Stimulated activated CD8-positive, alpha-beta memory T cell treated with anti-CD3 and anti-CD28 coated beads, Interleukin-4, amount 100 ng/mL, for 24 hours (primary cell): ENCODE measurements around the gene PHACTR2.
"Not testable (repeated sequence)": the region's sequence is repeated elsewhere in the genome, so short reads cannot be mapped to it uniquely, and the experiment has no call there.

Experiments
- DNase-seq: peaks from one replicate; pipeline ENCODE4 v3.0.0-alpha.2; 2020; ENCODE audit warnings: low read depth

Gene PHACTR2

DNA sequence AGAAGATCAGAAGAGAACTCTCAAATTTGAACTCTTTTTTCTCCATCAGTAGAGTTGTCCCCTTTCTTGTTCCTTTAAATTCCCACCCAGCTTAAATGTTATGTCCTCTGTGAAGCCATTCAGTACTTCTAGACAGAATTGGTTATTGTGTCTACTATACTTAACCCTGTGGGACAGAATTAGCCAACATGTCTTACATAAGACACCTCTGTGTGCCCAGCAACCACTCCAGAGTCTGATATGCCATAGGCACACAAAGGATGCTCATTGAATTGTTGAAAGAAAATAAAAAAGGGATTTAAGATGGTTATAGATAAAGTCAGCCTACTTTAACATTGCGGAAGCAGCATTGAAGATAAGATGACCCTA, 88.4 kb downstream of the PHACTR2 start:
- no peak for DNase-seq

DNA sequence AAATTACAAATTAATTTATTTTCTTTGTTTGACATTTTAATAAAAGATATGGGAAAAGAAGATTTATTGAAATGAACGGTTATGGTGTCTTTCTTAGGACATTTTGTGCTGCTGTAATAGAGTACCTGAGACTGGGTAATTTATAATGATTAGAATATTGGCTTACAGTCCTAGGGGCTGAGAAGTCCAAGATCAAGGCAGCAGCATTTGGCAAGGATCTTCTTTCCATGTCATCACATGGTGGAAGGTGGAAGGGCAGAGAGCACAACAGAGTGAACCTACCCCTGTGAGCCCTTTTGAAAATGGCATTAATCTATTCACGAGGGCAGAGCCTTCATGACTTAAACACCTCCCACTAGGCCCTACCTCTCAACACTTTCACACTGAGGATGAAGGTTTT, 89.7 kb downstream of the PHACTR2 start:
- no peak for DNase-seq

DNA sequence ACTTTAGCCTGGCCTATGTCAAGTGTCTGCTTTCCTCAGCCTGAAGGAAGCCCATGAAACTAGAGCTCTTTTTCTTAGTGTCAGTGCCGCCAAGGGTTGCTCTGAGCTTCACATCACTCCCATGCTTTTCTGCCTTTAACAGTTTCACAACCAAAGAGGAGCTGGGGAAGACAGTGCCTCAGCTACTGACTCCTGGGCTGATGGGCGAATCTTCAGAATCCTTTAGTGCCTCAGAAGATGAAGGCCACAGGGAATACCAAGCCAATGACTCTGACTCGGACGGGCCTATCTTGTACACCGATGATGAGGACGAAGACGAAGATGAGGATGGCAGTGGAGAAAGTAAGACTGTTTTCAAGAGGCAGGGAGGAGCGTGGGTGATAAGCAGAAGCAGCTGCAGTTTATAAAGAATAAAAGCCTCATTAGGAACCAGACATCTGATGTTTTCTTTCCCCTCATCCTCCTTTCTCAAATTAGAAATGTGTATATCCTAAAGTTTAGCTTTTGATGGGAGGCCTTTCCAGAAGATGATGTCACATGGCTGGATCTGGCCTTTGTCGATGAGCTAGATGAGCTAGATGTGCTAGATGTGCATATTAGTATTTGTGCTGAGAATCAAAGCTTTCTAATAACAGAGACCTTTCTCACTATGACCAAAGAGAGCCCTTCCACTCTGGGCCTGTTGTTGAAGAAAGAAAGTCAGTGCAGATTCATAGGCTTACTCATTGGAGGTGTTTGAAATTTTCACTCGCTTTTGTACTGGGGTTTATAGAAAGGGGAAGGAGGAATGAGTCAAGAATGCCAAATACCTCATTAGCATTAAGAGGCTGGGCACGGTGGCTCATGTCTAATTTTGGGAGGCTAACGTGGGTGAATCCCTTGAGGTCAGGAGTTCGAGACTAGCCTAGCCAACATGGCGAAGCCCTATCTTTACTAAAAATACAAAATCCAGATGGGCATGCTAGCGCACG, 94.6 kb downstream of the PHACTR2 start:
- DNase-seq, result no peak

DNA sequence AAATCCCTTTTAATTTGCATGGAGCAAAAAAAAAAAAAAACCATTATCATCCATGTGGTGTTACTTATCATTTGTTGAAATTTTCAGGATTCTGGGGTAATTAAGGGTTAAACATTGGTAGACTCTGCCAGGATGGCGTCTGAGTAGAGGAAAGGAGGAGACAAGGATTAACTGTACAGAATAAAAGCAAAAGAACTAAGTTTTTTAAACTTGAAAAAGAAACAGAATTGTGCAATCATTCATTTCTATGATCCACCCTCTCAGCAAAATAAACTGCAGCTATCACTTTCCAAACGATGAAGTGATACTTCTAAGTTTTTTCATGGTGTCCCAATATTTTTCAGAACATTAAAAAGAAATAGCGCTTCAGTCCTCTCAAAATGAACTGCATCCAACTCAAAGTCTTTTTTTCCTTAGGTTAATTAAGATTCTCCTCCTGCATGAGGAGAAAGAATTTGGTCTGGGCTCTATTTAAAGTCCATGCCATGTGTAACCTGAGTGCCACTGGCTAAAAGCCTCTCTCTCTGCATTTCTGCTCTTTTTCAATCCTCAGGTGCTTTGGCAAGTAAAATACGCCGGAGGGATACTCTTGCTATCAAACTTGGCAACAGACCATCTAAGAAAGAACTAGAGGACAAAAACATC, 95.9 kb downstream of the PHACTR2 start:
- no peak for DNase-seq

DNA sequence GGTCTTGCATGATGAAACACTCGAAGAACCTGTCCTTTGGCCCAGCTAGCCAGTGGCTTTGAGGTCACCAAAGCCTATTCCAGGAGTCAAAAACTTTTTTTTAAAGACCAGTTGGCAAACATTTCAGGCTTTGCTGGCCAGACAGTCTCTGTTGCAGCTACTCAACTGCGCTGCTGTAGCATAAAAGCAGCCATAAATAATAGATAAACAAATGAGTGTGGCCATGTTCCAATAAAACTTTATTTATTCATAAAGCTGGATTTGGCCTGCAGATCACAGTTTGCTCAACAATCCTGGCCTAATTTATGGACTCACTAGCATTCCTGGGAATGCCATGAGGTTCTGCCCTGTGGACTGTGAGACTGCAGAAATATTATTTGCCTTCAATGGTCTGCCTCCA, 96.6 kb downstream of the PHACTR2 start:
- no peak for DNase-seq

DNA sequence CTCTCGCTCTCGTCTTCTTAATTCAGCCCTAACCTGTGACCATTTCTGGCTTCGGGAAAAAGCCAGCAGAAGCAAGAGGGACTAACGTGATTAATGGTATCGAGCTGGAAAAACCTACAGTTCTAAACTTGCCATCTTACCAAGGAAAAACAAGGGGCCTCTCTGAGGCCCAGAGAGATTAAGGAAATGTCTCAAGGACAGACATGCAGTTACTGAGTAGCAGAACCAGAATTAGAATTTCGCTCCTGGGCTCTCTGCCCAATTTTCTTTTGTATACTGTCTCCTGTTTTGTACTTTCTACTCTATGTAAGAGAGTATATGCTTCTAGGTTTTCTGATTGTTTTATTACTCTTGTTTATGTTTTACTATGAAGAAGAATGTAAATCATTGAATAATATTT, 97.6 kb downstream of the PHACTR2 start:
- DNase-seq, result no peak

DNA sequence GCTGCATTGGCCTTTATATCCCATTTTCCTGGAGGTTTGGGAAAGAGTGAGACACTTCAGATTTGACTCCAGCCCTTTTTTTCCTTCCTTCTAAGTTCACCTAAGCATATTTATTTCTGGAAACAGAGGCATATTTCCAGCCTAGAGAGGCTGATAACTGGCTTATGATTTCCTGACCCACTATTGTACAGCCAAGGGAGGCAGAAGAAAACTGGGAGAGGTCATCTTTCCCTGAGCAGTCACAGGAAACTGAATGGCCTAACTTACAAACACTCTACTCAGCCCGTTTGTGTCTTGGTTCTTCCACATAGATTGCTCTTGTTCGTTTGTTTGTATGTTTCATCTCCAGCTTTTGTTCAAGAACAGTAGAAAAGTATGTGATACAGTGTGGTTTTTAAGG, 101.2 kb downstream of the PHACTR2 start:
- DNase-seq, result no peak

DNA sequence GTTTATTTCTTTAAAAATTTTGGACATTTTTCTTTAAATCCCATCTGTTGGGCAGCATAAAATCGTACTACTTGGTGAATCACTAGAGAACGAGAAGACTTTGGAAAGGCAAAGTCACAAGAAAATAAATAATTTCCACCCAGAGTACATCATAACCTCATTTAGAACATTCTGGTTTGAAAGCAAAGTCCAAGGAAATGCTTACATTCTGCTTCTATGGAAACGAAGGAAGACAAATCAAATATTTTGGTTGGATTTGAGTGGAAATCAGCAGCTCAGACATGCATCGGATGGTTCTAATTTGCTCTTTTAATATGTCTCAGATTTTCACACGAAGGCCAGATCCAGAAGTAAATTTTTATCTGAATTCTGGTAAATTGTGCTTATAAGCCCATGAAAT, 104.7 kb downstream of the PHACTR2 start:
- no peak for DNase-seq

DNA sequence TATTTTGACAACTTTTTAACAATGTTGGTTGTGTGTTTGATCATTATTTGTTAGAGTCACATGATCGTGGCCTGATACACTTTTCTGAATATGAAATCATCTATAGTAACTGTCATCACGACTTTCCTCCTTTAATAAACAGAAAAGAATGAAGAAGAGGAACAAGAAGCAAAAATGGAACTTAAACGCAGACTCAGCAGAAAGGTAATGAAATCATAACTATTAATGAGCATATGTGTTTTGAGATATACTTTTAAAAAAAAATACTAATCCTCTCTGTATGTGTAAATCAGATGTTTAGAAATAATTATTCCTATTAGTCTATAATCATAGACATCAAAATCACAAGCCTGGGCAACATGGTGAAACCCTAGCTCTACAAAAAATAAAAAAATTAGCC, 105.3 kb downstream of the PHACTR2 start:
- DNase-seq, result no peak

DNA sequence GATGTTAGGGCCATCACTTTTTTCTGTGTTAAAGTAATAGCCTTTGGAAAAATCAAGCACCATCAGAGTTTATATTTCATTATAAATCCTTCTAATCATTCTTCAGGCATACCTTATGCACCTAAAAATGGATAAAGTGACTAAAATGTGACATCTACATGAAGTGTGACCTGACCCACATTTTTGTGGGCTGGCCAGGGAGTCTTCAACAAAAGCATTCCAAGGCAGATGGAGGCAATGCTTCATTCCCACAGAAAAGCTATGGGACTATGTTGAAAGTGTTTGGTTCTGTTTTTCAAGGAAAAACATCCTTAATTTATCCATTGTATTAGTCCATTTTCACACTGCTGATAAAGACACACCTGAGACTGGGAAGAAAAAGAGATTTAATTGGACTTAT, 106.6 kb downstream of the PHACTR2 start:
- DNase-seq, result no peak

DNA sequence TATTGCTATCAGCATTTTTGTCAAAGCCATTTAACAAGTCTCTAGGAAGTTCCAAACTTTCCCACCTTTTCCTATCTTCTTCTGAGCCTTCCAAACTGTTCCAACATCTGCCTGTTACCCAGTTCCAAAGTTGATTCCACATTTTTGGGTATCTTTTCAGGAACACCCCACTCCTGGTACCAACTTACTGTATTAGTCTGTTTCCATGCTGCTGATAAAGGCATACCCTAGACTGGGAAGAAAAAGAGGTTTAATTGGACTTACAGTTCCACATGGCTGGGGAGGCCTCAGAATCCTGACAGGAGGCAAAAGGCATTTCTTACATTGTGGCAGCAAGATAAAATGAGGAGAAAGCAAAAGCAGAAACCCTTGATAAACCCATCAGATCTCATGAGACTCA, 108.6 kb downstream of the PHACTR2 start:
- DNase-seq, result not testable (repeated sequence)

DNA sequence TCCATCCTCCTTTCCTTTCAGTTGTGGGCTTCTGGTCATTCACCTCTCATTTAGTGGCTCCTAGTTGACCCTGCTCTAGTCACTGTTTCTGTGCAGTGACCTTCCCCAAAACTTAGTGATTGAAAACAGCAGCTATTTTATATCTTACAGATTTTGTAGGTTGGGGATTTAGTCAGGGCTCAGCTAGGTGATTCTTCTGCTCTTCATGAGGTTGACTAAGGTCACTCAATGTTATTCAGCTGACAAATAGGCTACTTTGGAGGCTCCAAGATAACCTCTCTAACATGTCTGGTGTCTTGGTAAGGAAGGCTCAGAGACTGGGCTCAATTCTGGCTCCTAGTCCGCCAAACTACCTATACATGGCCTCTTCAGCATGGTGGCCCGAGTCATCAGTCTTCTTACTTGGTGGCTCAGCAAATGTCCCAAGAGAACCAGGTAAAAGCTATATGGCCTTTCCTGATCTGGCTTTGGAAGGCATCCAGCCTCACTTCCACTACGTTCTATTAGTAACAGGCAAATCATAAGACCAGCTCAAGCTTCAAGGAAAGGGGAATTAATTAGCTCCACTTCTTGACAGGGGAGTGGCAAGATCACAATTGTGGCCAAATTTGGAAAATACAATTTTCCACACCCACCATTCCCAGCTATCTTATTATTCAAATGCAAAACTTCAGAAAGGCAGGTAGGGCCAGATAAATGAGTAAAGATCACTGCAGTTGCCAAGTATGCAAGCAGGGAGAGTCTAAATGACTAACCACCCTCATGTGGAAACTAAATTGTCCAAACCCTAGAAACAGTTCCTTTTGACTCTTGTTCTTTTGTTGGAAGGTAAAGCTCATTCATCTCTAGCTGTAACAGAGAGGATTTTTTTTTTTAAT, 114.9 kb downstream of the PHACTR2 start:
- DNase-seq, result no peak

DNA sequence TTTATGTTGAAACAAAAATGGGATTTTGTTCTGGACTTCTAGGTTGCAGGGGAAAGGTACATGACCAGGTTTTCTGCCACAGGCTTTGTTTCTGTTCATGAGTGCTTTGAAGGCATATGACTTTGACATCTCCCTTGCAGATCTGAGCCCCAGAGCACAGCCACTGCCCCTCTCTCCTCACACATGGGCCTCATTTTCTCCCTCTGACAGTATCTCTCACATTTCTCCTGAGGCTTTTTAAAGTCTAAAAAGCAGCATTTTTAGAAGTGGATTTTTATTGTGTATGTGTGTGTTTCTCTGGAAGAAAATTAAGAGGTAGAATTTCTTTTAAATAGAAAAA, 115.5 kb downstream of the PHACTR2 start:
- no peak for DNase-seq

DNA sequence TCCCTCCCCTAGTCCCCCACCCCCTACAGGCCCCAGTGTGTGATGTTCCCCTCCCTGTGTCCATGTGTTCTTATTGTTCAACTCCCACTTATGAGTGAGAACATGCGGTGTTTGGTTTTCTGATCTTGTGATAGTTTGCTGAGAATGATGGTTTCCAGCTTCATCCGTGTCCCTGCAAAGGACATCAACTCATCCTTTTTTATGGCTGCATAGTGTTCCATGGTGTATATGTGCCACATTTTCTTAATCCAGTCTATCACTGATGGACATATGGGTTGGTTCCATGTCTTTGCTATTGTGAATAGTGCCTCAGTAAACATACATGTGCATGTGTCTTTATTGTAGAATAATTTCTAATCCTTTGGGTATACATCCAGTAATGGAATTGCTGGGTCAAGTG, 118.8 kb downstream of the PHACTR2 start:
- not testable (repeated sequence) for DNase-seq

DNA sequence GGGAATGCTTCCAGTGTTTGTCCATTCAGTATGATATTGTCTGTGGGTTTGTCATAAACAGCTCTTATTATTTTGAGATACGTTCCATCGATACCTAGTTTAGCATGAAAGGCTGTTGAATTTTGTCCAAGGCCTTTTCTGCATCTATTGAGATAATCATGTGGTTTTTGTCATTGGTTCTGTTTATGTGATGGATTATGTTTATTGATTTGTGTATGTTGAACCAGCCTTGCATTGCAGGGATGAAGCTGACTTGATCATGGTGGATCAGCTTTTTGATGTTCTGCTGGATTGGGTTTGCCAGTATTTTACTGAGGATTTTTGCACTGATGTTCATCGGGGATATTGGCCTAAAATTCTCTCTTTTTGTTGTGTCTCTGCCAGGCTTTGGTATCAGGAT, 120.7 kb downstream of the PHACTR2 start:
- DNase-seq, result not testable (repeated sequence)

DNA sequence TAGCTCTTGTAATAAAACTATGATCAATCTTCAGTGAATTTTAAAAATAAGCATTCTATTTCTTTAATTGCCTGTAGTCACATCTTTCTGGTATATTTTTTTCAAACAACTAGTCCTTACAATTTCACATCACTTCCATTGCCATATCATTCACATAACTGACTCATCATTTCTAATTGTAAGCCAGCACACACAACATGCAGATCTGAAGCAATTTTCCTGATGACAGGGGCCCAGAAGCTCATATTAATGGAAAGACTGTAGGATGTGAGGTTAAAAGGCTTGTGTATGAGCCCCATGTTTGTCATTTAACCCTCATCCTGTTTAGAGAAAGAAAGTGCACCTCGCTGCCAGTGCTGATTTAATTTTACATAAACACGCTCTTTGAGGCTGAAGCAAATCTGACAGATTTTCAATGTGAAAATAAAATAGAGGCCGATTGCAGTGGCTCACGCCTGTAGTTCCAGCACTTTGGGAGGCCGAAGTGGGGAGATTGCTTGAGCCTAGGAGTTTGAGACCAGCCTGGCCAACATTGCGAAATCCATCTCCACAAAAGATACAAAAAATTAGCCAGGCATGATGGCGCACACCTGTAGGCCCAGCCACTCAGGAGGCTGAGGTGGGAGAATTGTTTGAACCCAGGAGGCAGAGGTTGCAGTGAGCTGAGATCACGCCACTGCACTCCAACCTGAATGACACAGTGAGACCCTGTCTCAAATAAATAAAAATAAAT, 125.2 kb downstream of the PHACTR2 start:
- no peak for DNase-seq

DNA sequence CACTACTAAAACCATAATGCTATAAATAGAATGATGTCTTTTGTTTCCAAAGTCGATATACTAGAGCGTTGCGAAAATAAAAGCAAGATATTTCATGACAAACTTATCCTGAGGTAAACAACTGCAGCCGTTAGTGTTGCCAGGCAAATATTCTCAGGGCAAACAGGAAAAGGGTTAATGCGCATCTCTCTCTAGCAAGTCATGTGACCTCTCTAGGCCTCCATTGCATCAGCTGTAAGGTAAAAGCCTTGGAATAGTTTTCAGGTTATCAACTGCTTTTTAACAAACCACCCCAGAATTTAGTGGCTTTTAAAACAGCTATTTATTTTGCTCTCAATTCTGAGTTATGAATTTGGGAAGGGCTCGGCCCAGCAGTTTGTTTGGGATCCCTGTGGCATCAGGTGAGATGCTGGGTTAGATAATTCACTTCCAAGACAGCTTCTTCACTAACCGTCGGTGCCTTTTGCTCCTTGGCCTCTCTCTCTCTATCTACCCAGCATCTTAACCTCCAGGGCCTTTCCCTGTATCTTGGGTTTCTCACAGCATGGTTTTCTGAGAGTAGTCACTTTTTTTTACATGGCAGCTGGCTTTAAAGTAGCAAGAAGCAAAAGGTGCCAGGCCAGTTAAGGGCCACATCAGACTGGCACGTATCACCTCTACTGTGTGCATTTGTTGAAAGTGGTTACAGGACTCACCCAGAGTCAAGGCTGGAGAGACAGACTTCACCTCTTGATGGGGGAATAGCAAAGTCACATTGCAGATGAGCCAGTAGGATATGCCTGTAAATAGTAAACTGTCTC, 126.2 kb downstream of the PHACTR2 start:
- DNase-seq, result no peak

DNA sequence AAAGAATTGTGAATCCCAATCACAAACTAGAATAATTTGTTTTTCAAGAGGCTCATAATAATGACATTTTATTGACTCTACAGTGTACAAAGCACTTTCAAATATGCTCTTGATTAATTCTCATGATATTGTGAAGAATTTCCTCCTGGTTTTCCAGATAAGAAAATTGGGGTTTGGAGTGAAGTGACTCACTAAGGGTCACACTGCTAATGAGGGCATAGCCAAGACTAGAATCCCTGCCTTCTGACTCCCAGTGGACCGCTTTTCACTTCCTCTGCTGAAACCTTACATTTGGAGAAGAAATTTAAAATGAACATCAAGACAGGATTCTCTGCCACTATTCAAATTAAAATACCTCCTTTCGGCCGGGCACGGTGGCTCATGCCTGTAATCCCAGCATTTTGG, 127.1 kb downstream of the PHACTR2 start:
- no peak for DNase-seq

DNA sequence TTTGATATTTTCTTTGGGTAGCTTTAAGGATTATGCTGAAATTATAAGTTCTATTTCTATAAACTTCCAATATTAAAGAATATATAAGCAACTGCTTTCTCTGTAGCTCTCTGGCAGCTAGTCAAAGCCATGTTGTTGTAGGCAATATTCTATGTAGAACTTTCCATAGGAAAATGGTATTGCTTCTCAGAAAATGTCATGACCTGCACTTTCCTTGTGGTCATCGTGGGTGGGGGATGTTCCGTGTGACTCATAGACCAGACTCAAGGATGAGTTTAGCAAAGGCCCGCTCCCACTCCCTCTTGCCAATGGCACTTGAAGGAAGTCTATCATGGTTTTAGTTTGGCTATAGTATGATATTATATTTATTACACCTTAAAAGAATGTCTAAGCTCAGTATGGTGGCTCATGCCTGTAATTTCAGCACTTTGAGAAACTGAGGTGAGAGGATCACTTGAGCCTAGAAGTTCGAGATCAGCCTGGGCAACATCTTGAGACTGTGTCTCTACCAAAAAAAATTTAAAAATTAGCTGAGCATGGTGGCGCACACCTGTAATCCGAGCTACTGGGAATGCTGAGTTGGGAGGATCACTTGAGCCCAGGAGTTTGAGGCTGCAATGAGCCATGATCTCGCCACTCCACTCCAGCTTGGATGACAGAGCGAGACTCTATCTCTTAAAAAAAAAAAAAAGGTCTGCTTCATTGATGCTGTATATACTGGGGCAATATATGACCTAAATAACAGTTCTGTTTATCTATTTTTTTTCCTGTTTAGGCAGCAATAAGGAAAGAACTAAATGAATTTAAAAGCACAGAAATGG, 128.7 kb downstream of the PHACTR2 start:
- peak; percentile 79 for DNase-seq

DNA sequence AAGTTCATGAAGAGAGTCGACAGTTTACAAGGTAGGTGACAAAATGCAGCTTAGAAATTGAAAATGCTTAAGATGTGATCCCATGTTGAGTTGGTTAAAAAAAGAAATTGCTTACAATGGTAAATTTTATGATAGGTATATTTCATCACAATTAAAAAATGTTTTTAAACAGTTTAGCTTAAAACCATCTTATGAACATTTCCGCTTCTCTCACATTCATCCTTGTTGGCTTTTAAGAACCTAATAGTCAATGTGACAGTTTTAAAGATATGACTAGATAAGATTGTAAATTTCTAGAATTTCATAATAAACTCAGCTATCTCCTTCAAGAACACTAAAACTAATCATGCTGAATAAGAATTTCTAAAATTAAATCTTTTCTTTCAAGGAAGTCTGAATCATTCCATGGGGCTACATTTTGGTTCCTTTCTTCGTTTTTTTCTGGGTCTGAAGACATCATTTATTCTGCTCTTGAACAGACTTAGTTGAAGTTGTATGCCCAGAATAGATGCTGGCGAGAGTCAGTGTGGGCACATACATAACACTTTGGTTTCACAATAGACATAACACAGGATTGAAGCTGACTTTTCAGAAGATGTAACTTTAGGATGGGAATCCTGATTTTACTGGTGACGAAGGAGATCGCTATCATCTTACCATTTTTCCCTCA, 129.5 kb downstream of the PHACTR2 start:
- no peak for DNase-seq
